Endodermal cell (in vitro differentiated cells): ENCODE data around the gene METTL27. TPM values are rescaled to one million over a fixed set of nuclear protein-coding genes. Genes with fewer than 3 reads are reported as not detected.

Experiments used
- DNase-seq: peaks from one replicate; pipeline ENCODE4 v3.0.0-alpha.2; 2017
- H3K27ac ChIP-seq: 2 replicates; pipeline ENCODE4 v1.5.1; 2013; ENCODE audit warnings: mild to moderate bottlenecking, low read depth, low read length, moderate library complexity
- H3K27me3 ChIP-seq: 2 replicates; pipeline ENCODE4 v1.6.1; 2013; ENCODE audit warnings: mild to moderate bottlenecking, low read length, moderate library complexity; ENCODE audit not compliant: insufficient read depth, control insufficient read depth, poor library complexity, severe bottlenecking
- H3K36me3 ChIP-seq: 2 replicates; pipeline ENCODE4 v1.7.0; 2013; ENCODE audit warnings: mild to moderate bottlenecking, low read length, moderate library complexity; ENCODE audit not compliant: control insufficient read depth, insufficient read depth
- H3K4me1 ChIP-seq: one replicate; pipeline ENCODE4 v1.7.0; 2013; ENCODE audit warnings: low read length; ENCODE audit not compliant: control insufficient read depth, insufficient read depth
- H3K4me3 ChIP-seq: 2 replicates; pipeline ENCODE4 v1.5.1; 2013; ENCODE audit warnings: mild to moderate bottlenecking, low read length, moderate library complexity
- H3K9ac ChIP-seq: 2 replicates; pipeline ENCODE4 v1.6.1; 2013; ENCODE audit warnings: mild to moderate bottlenecking, low read length, moderate library complexity; ENCODE audit not compliant: poor library complexity, severe bottlenecking; ENCODE audit errors: extremely low read depth
- H3K9me3 ChIP-seq: 2 replicates; pipeline ENCODE4 v1.6.1; 2013; ENCODE audit warnings: mild to moderate bottlenecking, low read length, moderate library complexity; ENCODE audit not compliant: control insufficient read depth
- H3K27ac Mint-ChIP-seq: 2 replicates; pipeline ENCODE4 v1.8.0; 2020; ENCODE audit warnings: mixed read lengths
- H3K27me3 Mint-ChIP-seq: 2 replicates; pipeline ENCODE4 v1.8.0; 2021; ENCODE audit warnings: mild to moderate bottlenecking, mixed read lengths; ENCODE audit not compliant: insufficient read depth
- H3K36me3 Mint-ChIP-seq: 2 replicates; pipeline ENCODE4 v1.8.0; 2020; ENCODE audit warnings: low read depth, mixed read lengths
- H3K4me1 Mint-ChIP-seq: 2 replicates; pipeline ENCODE4 v1.8.0; 2020; ENCODE audit warnings: mixed read lengths
- H3K4me3 Mint-ChIP-seq: 2 replicates; pipeline ENCODE4 v1.8.0; 2020; ENCODE audit warnings: mild to moderate bottlenecking, moderate library complexity, mixed read lengths
- H3K9me3 Mint-ChIP-seq: 2 replicates; pipeline ENCODE4 v1.8.0; 2020; ENCODE audit warnings: mild to moderate bottlenecking, mixed read lengths
- WGBS, 2 experiments: methylation state at CpG; one replicate each; pipeline versions ENCODE4 v1.1.5 to v1.1.7; 2013; ENCODE audit warnings: missing lambda C conversion rate in 2 of 2, mixed read lengths in 1 of 2; ENCODE audit not compliant: insufficient coverage in 1 of 2, insufficient read length in 1 of 2; 5-methylcytosine and 5-hydroxymethylcytosine counted together
- total RNA-seq, 2 donors: library from RNA; stranded (reverse); fragmentation: NEBNext Ultra II Directional in 1 of 2; extraction: Animal tissue kit (Norgen Biotek cat#: 25700) in 1 of 2; gene quantifications; 2 replicates in 1 of 2; 3 replicates in 1 of 2; pipeline ENCODE4 v1.2.1, GENCODE V29; 2021
- TF ChIP-seq, protein P1 (sequence below): fragments of 200-600 bp; sonication (generic); conservative IDR thresholded peaks from 2 replicates; pipeline ENCODE4 v1.5.0; 2021; ENCODE audit warnings: antibody characterized with exemption, mild to moderate bottlenecking

The METTL27 gene
- total RNA-seq, 2 donors from 2014 or later: 20.9 to 22.2 TPM

DNA sequence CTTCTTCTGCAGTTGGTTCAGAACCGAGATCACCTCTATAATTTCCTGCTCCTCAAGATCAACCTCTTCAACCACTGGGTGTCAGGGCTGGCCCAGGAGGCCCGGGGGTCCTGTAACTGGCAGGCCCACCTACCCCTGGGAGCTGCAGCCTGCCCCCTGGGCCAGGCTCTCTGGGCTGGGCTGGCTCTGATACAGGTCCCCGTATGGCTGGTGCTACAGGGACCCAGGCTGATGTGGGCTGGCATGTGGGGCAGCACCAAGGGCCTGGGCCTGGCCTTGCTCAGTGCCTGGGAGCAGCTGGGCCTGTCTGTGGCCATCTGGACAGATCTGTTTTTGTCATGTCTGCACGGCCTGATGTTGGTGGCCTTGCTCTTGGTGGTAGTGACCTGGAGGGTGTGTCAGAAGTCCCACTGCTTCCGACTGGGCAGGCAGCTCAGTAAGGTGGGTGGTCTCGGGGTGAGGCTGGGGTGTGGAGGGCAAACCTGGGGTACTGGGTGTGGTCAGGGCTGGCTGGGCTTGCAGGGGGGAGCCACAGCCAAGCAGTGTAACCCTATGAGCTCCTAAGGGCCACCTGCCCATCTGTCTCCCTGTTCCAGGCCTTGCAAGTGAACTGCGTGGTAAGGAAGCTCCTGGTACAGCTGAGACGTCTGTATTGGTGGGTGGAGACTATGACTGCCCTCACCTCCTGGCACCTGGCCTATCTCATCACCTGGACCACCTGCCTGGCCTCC, 22.8 kb upstream of the METTL27 start:
- peaks cover 8% of the 10 kb centered on the region for H3K9me3 Mint-ChIP-seq
- no peaks in the 10 kb centered on the region for H3K9me3 ChIP-seq
- no peaks in the 10 kb centered on the region for H3K4me1 ChIP-seq
- no peak overlapping the region for H3K9ac ChIP-seq
- DNase-seq: no peak
- TF ChIP-seq, protein P1, sequence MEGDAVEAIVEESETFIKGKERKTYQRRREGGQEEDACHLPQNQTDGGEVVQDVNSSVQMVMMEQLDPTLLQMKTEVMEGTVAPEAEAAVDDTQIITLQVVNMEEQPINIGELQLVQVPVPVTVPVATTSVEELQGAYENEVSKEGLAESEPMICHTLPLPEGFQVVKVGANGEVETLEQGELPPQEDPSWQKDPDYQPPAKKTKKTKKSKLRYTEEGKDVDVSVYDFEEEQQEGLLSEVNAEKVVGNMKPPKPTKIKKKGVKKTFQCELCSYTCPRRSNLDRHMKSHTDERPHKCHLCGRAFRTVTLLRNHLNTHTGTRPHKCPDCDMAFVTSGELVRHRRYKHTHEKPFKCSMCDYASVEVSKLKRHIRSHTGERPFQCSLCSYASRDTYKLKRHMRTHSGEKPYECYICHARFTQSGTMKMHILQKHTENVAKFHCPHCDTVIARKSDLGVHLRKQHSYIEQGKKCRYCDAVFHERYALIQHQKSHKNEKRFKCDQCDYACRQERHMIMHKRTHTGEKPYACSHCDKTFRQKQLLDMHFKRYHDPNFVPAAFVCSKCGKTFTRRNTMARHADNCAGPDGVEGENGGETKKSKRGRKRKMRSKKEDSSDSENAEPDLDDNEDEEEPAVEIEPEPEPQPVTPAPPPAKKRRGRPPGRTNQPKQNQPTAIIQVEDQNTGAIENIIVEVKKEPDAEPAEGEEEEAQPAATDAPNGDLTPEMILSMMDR: no peak
- no peak overlapping the region for H3K27ac ChIP-seq
- H3K36me3 Mint-ChIP-seq: no peaks in the 10 kb centered on the region
- peaks cover 4% of the 10 kb centered on the region for H3K4me1 Mint-ChIP-seq
- 77 to 86% methylated on average over 6 to 8 of the region's 8 CpGs for WGBS, 2 experiments
- no peak overlapping the region for H3K27ac Mint-ChIP-seq
- H3K27me3 ChIP-seq: no peaks in the 10 kb centered on the region
- no peak overlapping the region for H3K4me3 Mint-ChIP-seq
- peaks cover 3% of the 10 kb centered on the region for H3K27me3 Mint-ChIP-seq
- no peak overlapping the region for H3K4me3 ChIP-seq
- H3K36me3 ChIP-seq: no peaks in the 10 kb centered on the region

DNA sequence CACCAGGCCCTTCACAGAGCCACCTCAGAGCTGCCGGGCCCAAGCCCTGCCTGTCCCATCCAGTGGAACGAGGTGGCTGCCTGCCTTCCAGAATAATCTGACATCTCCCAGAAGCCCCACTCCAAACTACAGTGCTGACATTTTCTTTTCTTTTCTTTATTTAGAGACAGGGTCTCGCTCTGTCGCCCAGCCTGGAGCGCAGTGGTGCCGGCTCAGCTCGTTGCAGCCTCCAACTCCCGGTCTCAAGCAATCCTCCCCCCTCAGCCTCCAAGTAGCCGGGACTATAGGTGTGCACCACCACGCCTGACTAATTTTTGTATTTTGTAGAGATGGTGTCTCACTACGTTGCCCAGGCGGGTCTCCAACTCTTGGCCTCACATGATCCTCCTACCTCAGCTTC, 19.0 kb upstream of the METTL27 start:
- H3K36me3 Mint-ChIP-seq: no peaks in the 10 kb centered on the region
- Histone ChIP-seq H3K4me1 (no peaks in the 10 kb centered on the region), H3K27ac (no peak overlapping the region), H3K4me3 (no peak overlapping the region), H3K9me3 (peaks cover 5% of the 10 kb centered on the region), H3K36me3 (no peaks in the 10 kb centered on the region), H3K9ac (no peak overlapping the region), H3K27me3 (peaks cover 12% of the 10 kb centered on the region)
- DNase-seq: no peak
- 94 to 97% methylated on average over 9 to 12 of the region's 12 CpGs for WGBS, 2 experiments
- H3K27me3 Mint-ChIP-seq: peaks cover 27% of the 10 kb centered on the region
- no peaks in the 10 kb centered on the region for H3K4me1 Mint-ChIP-seq
- peaks cover 18% of the 10 kb centered on the region for H3K9me3 Mint-ChIP-seq
- TF ChIP-seq, protein P1: no peak
- H3K4me3 Mint-ChIP-seq: no peak overlapping the region
- no peak overlapping the region for H3K27ac Mint-ChIP-seq

DNA sequence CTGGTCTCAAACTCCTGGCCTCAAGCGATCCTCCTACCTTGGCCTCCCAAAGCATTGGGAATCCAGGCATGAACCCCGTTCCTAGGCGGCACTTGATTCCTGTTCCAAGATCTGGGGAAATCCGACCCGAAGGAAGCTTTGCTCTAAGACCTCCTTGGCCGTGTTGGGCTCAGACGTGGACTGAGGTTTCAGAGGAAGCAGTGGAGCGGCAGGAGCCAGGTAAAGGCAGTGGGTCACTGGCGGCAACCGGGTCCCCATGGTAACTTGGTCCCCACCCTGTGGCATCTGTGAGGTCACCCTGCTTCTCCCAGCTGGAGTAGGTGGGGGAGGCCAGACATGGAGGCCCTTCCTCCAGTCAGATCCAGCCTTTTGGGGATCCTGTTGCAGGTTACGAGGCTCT, 18.5 kb upstream of the METTL27 start, which contains the start of gene TMEM270:
TMEM270 (plus strand) TSS at position 301 of the 400 bp plus-strand sequence; CDS start at position 337, 36 bp downstream.
- H3K4me3 ChIP-seq: no peak within 1 kb of the TSS
- Mint-ChIP-seq H3K4me1 (no peaks in the 10 kb centered on the region), H3K4me3 (no peak within 1 kb of the TSS), H3K27me3 (peaks cover 28% of the 10 kb centered on the region), H3K27ac (no peak within 1 kb of the TSS), H3K9me3 (peaks cover 18% of the 10 kb centered on the region), H3K36me3 (no peaks in the 10 kb centered on the region)
- no peak for DNase-seq
- 84 to 88% methylated on average over 7 to 11 of the region's 11 CpGs for WGBS, 2 experiments
- TF ChIP-seq, protein P1: no peak
- H3K9me3 ChIP-seq: peaks cover 5% of the 10 kb centered on the region
- H3K36me3 ChIP-seq: no peaks in the 10 kb centered on the region
- H3K27me3 ChIP-seq: peaks cover 12% of the 10 kb centered on the region
- H3K9ac ChIP-seq: no peak within 1 kb of the TSS
- H3K4me1 ChIP-seq: no peaks in the 10 kb centered on the region
- no peak within 1 kb of the TSS for H3K27ac ChIP-seq
